Large intestine (tissue), 3 donors: Measurements from ENCODE around the gene NOSTRIN. TPM values are rescaled to one million over a fixed set of nuclear protein-coding genes. Genes with fewer than 3 reads are reported as not detected.
"Not testable (repeated sequence)": the region's sequence is repeated elsewhere in the genome, so short reads cannot be mapped to it uniquely, and the experiment has no call there.

ENCODE experiments used
- DNase-seq, 2 donors: peaks; one replicate each; pipeline versions ENCODE4 v3.0.0 to v3.0.0-alpha.2; 2013
- H3K27ac ChIP-seq: one replicate; pipeline ENCODE4 v1.5.1; 2013; ENCODE audit warnings: low read length
- H3K27me3 ChIP-seq: 2 replicates; pipeline ENCODE4 v1.6.1; 2013; ENCODE audit warnings: low read length; ENCODE audit not compliant: control insufficient read depth, insufficient read depth
- H3K36me3 ChIP-seq: 2 replicates; pipeline ENCODE4 v1.6.1; 2013; ENCODE audit warnings: low read length; ENCODE audit not compliant: control insufficient read depth, insufficient read depth
- H3K4me1 ChIP-seq: one replicate; pipeline ENCODE4 v1.6.1; 2013; ENCODE audit warnings: low read length; ENCODE audit not compliant: control insufficient read depth, insufficient read depth
- H3K4me3 ChIP-seq: one replicate; pipeline ENCODE4 v1.5.1; 2013; ENCODE audit warnings: low read length
- H3K9me3 ChIP-seq: one replicate; pipeline ENCODE4 v1.6.1; 2013; ENCODE audit warnings: mild to moderate bottlenecking, low read depth, low read length, moderate library complexity; ENCODE audit not compliant: control insufficient read depth
- WGBS: methylation state at CpG from one replicate; pipeline ENCODE4 v1.1.5; 2013; ENCODE audit warnings: low lambda C conversion rate; ENCODE audit not compliant: insufficient coverage; 5-methylcytosine and 5-hydroxymethylcytosine counted together
- polyA plus RNA-seq: library from polyadenylated mRNA; unstranded; fragments of 120-200 nt; gene quantifications from one replicate; pipeline ENCODE4 v1.2.1, GENCODE V29; 2013

NOSTRIN gene
- polyA plus RNA-seq, 1 donor = 52.7 TPM

DNA sequence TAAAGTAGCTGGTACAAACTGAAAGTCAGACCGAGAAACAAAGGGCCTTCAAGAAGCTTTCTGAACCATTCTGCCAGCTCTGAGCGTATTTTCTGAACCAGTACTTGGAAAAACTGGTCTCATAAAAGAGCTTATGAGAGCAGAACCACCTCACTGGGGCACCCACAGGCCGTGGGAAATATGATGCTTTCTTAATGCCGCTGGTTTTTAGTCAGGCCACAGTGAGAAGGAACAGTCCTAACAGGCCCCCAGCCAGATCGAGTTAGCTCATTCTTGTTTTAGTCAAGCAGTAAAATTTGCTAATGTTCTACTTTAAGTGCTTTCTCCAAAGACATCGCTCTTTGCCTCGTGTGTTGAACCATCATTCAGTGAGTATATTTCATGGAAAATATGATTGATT, 12.7 kb upstream of the NOSTRIN start:
- H3K4me3 ChIP-seq = no peak overlapping the region
- WGBS = no CpG with 5 or more reads among the region's 7 CpGs
- no peaks in the 10 kb centered on the region for H3K4me1 ChIP-seq
- DNase-seq = no peak
- H3K9me3 ChIP-seq = no peaks in the 10 kb centered on the region
- H3K36me3 ChIP-seq = no peaks in the 10 kb centered on the region
- H3K27ac ChIP-seq = no peak overlapping the region
- no peaks in the 10 kb centered on the region for H3K27me3 ChIP-seq

- no peaks in the 10 kb centered on the region for H3K36me3 ChIP-seq
- no peak for DNase-seq
- no peaks in the 10 kb centered on the region for H3K27me3 ChIP-seq
- no peaks in the 10 kb centered on the region for H3K9me3 ChIP-seq
- WGBS = 83% methylated on average over 1 of the region's 5 CpGs
- no peak overlapping the region for H3K4me3 ChIP-seq
- no peak overlapping the region for H3K27ac ChIP-seq
- H3K4me1 ChIP-seq = no peaks in the 10 kb centered on the region
These were observed 12.1 kb upstream of the NOSTRIN start for GRCh38 chr2:168790226-168790902.

DNA sequence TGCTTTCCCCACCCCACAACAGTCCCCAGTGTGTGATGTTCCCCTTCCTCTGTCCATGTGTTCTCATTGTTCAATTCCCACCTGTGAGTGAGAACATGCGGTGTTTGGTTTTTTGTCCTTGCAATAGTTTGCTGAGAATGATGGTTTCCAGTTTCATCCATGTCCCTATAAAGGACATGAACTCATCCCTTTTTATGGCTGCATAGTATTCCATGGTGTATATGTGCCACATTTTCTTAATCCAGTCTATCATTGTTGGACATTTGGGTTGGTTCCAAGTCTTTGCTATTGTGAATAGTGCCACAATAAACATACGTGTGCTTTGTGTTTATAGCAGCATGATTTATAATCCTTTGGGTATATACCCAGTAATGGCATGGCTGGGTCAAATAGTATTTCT, 11.3 kb upstream of the NOSTRIN start:
- not testable (repeated sequence) for H3K4me1 ChIP-seq, H3K36me3 ChIP-seq, H3K27ac ChIP-seq, H3K9me3 ChIP-seq, H3K4me3 ChIP-seq, DNase-seq, H3K27me3 ChIP-seq
- no CpG with 5 or more reads among the region's 2 CpGs for WGBS

- H3K27me3 ChIP-seq = no peaks in the 10 kb centered on the region
- H3K4me1 ChIP-seq = peaks cover 6% of the 10 kb centered on the region
- 100% methylated on average over 1 of the region's 2 CpGs for WGBS
- no peak overlapping the region for H3K27ac ChIP-seq
- no peaks in the 10 kb centered on the region for H3K9me3 ChIP-seq
- DNase-seq = no peak
- H3K4me3 ChIP-seq = no peak overlapping the region
- H3K36me3 ChIP-seq = no peaks in the 10 kb centered on the region
These were observed 8.8 kb upstream of the NOSTRIN start for GRCh38 chr2:168793596-168793995.

DNA sequence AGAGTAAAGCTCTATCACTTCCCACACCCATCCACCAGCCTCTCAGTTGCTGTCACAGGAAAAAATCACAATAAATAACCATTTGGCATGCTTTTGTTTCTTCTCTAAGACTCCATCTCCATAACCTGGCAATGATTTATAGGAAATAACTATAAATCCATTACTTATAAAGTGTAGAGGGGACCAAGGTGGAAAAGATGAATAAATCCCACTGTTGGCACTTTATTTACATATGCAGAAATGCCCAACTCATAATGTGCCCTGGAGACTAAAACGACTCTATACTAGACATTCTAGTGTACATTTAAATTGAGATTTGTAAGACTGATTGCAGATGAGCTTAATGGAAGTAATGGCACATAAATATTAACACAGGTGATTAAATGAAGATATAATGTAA, 7.5 kb upstream of the NOSTRIN start:
- Histone ChIP-seq H3K36me3 (no peaks in the 10 kb centered on the region), H3K4me1 (peaks cover 9% of the 10 kb centered on the region), H3K27me3 (no peaks in the 10 kb centered on the region), H3K27ac (no peak overlapping the region), H3K4me3 (no peak overlapping the region), H3K9me3 (no peaks in the 10 kb centered on the region)
- DNase-seq = no peak
- no CpG with 5 or more reads among the region's 1 CpG for WGBS

- no CpG with 5 or more reads among the region's 9 CpGs for WGBS
- no peak for DNase-seq
- Histone ChIP-seq H3K36me3 (no peaks in the 10 kb centered on the region), H3K27ac (no peak overlapping the region), H3K9me3 (no peaks in the 10 kb centered on the region), H3K4me3 (no peak overlapping the region), H3K4me1 (peaks cover 10% of the 10 kb centered on the region), H3K27me3 (no peaks in the 10 kb centered on the region)
These were observed 6.3 kb upstream of the NOSTRIN start for GRCh38 chr2:168796090-168796577.

- Histone ChIP-seq H3K27me3 (no peaks in the 10 kb centered on the region), H3K9me3 (no peaks in the 10 kb centered on the region), H3K36me3 (no peaks in the 10 kb centered on the region), H3K4me1 (peaks cover 16% of the 10 kb centered on the region), H3K27ac (no peak overlapping the region), H3K4me3 (no peak overlapping the region)
- peak in 1 of 2 donors; percentile 35 for DNase-seq
- WGBS = no CpG with 5 or more reads among the region's 8 CpGs
These were observed 5.7 kb upstream of the NOSTRIN start for GRCh38 chr2:168796583-168797285.

DNA sequence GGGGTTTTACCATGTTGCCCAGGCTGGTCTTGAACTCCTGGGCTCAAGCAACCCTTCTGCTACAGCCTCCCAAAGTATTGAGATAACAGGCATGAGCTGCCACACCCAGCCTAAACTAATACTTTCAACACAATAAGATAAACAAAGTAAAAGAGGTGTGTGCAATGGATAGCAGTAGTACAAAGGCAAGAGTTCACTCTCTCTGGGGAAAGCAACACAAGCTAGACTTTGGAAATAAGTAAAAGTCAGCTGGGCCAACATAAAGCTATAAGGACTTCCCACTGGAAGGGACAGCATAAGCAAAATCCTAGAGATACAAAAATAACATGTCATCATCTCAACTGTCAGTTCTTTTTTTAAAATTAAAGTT, 5.2 kb upstream of the NOSTRIN start:
- H3K4me3 ChIP-seq = no peak overlapping the region
- H3K27ac ChIP-seq = no peak overlapping the region
- H3K9me3 ChIP-seq = no peaks in the 10 kb centered on the region
- peak; percentile 35 to 79 for DNase-seq
- no peaks in the 10 kb centered on the region for H3K27me3 ChIP-seq
- H3K36me3 ChIP-seq = no peaks in the 10 kb centered on the region
- peaks cover 20% of the 10 kb centered on the region for H3K4me1 ChIP-seq

DNA sequence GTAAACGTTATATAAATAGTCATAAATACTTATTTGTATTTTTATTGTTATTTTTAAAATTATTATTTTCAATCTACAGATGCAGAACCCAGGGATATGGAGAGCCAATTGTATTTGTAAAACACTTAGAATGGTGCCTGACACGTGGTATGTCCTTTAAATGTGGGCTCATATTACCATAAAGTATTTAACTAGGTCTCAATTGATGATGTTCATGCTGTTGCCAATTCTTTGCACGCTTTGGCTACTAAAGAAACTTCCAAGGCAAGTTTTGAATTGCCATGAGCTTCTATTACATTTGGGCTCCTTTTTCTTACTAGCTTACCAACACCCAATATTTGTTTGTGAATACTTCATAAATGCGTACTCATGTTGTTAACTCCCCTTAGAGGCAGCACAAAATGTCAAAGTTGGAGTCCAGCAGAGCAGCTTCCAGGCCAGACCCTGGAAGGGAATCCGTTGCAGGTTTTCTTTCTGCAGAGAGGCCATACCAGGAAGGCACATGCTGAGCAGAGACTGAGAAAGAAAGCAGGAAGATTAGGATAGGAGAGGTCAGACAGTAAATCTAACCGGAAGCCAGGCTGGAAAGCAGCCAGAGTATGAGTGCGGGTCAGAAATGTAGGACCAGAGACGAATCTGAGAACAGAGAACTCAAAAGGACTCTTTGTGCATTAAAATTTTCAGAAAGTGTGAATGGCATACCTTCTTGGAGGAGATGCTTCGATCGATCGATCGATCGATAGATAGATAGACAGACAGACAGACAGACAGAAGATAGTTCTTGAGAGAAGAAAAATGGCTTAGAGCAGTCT, 4.2 kb upstream of the NOSTRIN start:
- peak in 1 of 2 donors; percentile 68 for DNase-seq
- no peaks in the 10 kb centered on the region for H3K36me3 ChIP-seq
- no peak overlapping the region for H3K4me3 ChIP-seq
- WGBS = 82% methylated on average over 5 of the region's 13 CpGs
- H3K4me1 ChIP-seq = peaks cover 20% of the 10 kb centered on the region
- H3K27ac ChIP-seq = no peak overlapping the region
- H3K9me3 ChIP-seq = no peaks in the 10 kb centered on the region
- H3K27me3 ChIP-seq = no peaks in the 10 kb centered on the region

DNA sequence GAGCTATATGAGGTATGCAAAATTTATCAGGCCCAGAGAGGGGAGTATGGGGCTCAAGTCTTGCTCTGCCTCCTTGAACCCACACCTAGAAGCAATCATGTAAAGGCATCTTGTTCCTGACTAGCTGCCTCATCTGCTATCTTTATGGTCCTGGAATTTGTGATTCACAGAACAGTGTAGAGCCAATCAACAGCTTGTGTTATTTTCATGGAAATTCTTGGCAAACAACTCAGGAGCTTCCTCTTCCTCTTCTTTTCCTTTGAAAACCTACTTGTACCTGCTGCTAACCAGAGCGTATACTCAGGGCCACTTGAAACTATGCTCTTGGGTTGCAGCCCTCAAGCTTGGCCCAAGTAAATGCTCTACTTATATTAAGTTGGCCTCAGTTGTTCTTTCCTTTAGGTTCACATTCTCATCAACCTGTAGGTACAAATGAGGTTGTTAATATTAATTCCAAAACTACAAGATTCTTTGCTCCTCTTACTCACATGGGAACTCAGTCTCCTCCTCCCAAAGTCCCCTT, 3.5 kb upstream of the NOSTRIN start:
- Histone ChIP-seq H3K27ac (no peak overlapping the region), H3K27me3 (no peaks in the 10 kb centered on the region), H3K4me1 (peaks cover 20% of the 10 kb centered on the region), H3K4me3 (no peak overlapping the region), H3K9me3 (no peaks in the 10 kb centered on the region), H3K36me3 (no peaks in the 10 kb centered on the region)
- peak in 1 of 2 donors; percentile 52 for DNase-seq
- WGBS = no CpG with 5 or more reads among the region's 1 CpG
